Ovary (tissue), 3 donors: ENCODE measurements around the gene LASP1NB.

Experiments used
- CTCF ChIP-seq, 3 donors: fragments of 450-650 bp in 2 of 3; fragments of 200-600 bp in 1 of 3; IDR thresholded peaks; one replicate each; pipeline versions ENCODE4 v1.5.1 to v1.8.0; 2016 to 2022; ENCODE audit warnings: antibody characterized with exemption in 3 of 3, mild to moderate bottlenecking in 1 of 3
- POLR2A ChIP-seq: fragments of 450-650 bp; IDR thresholded peaks from one replicate; pipeline ENCODE4 v1.6.1; 2017; ENCODE audit warnings: antibody characterized with exemption, mild to moderate bottlenecking, moderate library complexity
- donor health status: DM: no; HTN: no; CAD: no.

GRCh38 chr17:38904892-38905291, 20.5 kb upstream of the LASP1NB start:
- TF ChIP-seq CTCF (IDR thresholded peaks at IDR 0.05) = no peak
- TF ChIP-seq POLR2A = no peak
